Measurements from ENCODE around the gene APEX1. TPM values are rescaled to one million over a fixed set of nuclear protein-coding genes. Genes with fewer than 3 reads are reported as not detected.

APEX1 gene
- total RNA-seq, 1 donor from 2014 or later: 64.2 TPM

- Histone ChIP-seq H3K9ac (ENCODE audit: low read depth in 1 of 3, low read length in 3 of 3) (no peak overlapping the region), H3K36me3 (ENCODE audit: control insufficient read depth in 3 of 3, insufficient read depth in 3 of 3, low read length in 3 of 3) (no peaks in the 10 kb centered on the region), H3K9me3 (ENCODE audit: control insufficient read depth in 3 of 3, low read length in 3 of 3) (no peaks in the 10 kb centered on the region), H3K27me3 (ENCODE audit: control insufficient read depth in 3 of 3, insufficient read depth in 3 of 3, low read length in 3 of 3) (no peaks in the 10 kb centered on the region), H3K27ac (ENCODE audit: low read depth, low read length) (no peak overlapping the region), H3K4me1 (ENCODE audit: control insufficient read depth in 3 of 3, insufficient read depth in 3 of 3, low read length in 3 of 3) (peaks cover 0 to 4% (median 3%) of the 10 kb centered on the region in 3 donors), H3K4me3 (ENCODE audit: low read length in 3 of 3) (no peak overlapping the region)
Measured at GRCh38 chr14:20419419-20419818, 35.6 kb upstream of the APEX1 start.

- H3K27me3 ChIP-seq (ENCODE audit: control insufficient read depth in 3 of 3, insufficient read depth in 3 of 3, low read length in 3 of 3): no peaks in the 10 kb centered on the region
- H3K4me3 ChIP-seq (ENCODE audit: low read length in 3 of 3): no peak overlapping the region
- H3K36me3 ChIP-seq (ENCODE audit: control insufficient read depth in 3 of 3, insufficient read depth in 3 of 3, low read length in 3 of 3): peaks cover 7 to 13% (median 8%) of the 10 kb centered on the region in 3 donors
- H3K9ac ChIP-seq (ENCODE audit: low read depth in 1 of 3, low read length in 3 of 3): no peak overlapping the region
- peaks cover 0 to 4% (median 3%) of the 10 kb centered on the region in 3 donors for H3K4me1 ChIP-seq (ENCODE audit: control insufficient read depth in 3 of 3, insufficient read depth in 3 of 3, low read length in 3 of 3)
- no peak overlapping the region for H3K27ac ChIP-seq (ENCODE audit: low read depth, low read length)
- no peaks in the 10 kb centered on the region for H3K9me3 ChIP-seq (ENCODE audit: control insufficient read depth in 3 of 3, low read length in 3 of 3)
Measured at GRCh38 chr14:20421267-20421666, 33.8 kb upstream of the APEX1 start.

- H3K9ac ChIP-seq (ENCODE audit: low read depth in 1 of 3, low read length in 3 of 3): no peak overlapping the region
- H3K36me3 ChIP-seq (ENCODE audit: control insufficient read depth in 3 of 3, insufficient read depth in 3 of 3, low read length in 3 of 3): peaks cover 7 to 14% (median 13%) of the 10 kb centered on the region in 3 donors
Measured at GRCh38 chr14:20422886-20423285, 32.1 kb upstream of the APEX1 start.

GRCh38 chr14:20424851-20425250 is 30.2 kb upstream of the APEX1 start:
- H3K4me3 ChIP-seq (ENCODE audit: low read length in 3 of 3): no peak overlapping the region
- peaks cover 7 to 20% (median 11%) of the 10 kb centered on the region in 3 donors for H3K4me1 ChIP-seq (ENCODE audit: control insufficient read depth in 3 of 3, insufficient read depth in 3 of 3, low read length in 3 of 3)
- H3K27ac ChIP-seq (ENCODE audit: low read depth, low read length): no peak overlapping the region
- H3K9ac ChIP-seq (ENCODE audit: low read depth in 1 of 3, low read length in 3 of 3): no peak overlapping the region
- peaks cover 19 to 32% (median 24%) of the 10 kb centered on the region in 3 donors for H3K36me3 ChIP-seq (ENCODE audit: control insufficient read depth in 3 of 3, insufficient read depth in 3 of 3, low read length in 3 of 3)
- H3K27me3 ChIP-seq (ENCODE audit: control insufficient read depth in 3 of 3, insufficient read depth in 3 of 3, low read length in 3 of 3): no peaks in the 10 kb centered on the region
- no peaks in the 10 kb centered on the region for H3K9me3 ChIP-seq (ENCODE audit: control insufficient read depth in 3 of 3, low read length in 3 of 3)

More at GRCh38 chr14:20422886-20423285, 32.1 kb upstream of the APEX1 start:
- H3K27ac ChIP-seq (ENCODE audit: low read depth, low read length): no peak overlapping the region
- no peaks in the 10 kb centered on the region for H3K27me3 ChIP-seq (ENCODE audit: control insufficient read depth in 3 of 3, insufficient read depth in 3 of 3, low read length in 3 of 3)
- H3K4me1 ChIP-seq (ENCODE audit: control insufficient read depth in 3 of 3, insufficient read depth in 3 of 3, low read length in 3 of 3): peaks cover 0 to 4% (median 3%) of the 10 kb centered on the region in 3 donors
- no peaks in the 10 kb centered on the region for H3K9me3 ChIP-seq (ENCODE audit: control insufficient read depth in 3 of 3, low read length in 3 of 3)
- H3K4me3 ChIP-seq (ENCODE audit: low read length in 3 of 3): no peak overlapping the region

- H3K4me1 ChIP-seq (ENCODE audit: control insufficient read depth in 3 of 3, insufficient read depth in 3 of 3, low read length in 3 of 3): peaks cover 18 to 42% (median 30%) of the 10 kb centered on the region in 3 donors
- no peaks in the 10 kb centered on the region for H3K27me3 ChIP-seq (ENCODE audit: control insufficient read depth in 3 of 3, insufficient read depth in 3 of 3, low read length in 3 of 3)
- peak overlapping the region; percentile 42 for H3K27ac ChIP-seq (ENCODE audit: low read depth, low read length)
- H3K36me3 ChIP-seq (ENCODE audit: control insufficient read depth in 3 of 3, insufficient read depth in 3 of 3, low read length in 3 of 3): peaks cover 23 to 43% (median 24%) of the 10 kb centered on the region in 3 donors
- no peaks in the 10 kb centered on the region for H3K9me3 ChIP-seq (ENCODE audit: control insufficient read depth in 3 of 3, low read length in 3 of 3)
- no peak overlapping the region for H3K4me3 ChIP-seq (ENCODE audit: low read length in 3 of 3)
- peak overlapping the region in 1 of 3 donors; percentile 15 for H3K9ac ChIP-seq (ENCODE audit: low read depth in 1 of 3, low read length in 3 of 3)
Measured at GRCh38 chr14:20427231-20428009, 27.6 kb upstream of the APEX1 start.

- Histone ChIP-seq H3K4me3 (ENCODE audit: low read length in 3 of 3) (no peak overlapping the region), H3K27ac (ENCODE audit: low read depth, low read length) (peak overlapping the region; percentile 42), H3K4me1 (ENCODE audit: control insufficient read depth in 3 of 3, insufficient read depth in 3 of 3, low read length in 3 of 3) (peaks cover 18 to 42% (median 31%) of the 10 kb centered on the region in 3 donors), H3K27me3 (ENCODE audit: control insufficient read depth in 3 of 3, insufficient read depth in 3 of 3, low read length in 3 of 3) (no peaks in the 10 kb centered on the region), H3K9ac (ENCODE audit: low read depth in 1 of 3, low read length in 3 of 3) (peak overlapping the region in 1 of 3 donors; percentile 15), H3K9me3 (ENCODE audit: control insufficient read depth in 3 of 3, low read length in 3 of 3) (no peaks in the 10 kb centered on the region), H3K36me3 (ENCODE audit: control insufficient read depth in 3 of 3, insufficient read depth in 3 of 3, low read length in 3 of 3) (peaks cover 23 to 43% (median 24%) of the 10 kb centered on the region in 3 donors)
Measured at GRCh38 chr14:20428010-20428365, 27.0 kb upstream of the APEX1 start.

GRCh38 chr14:20428802-20429201 is 26.2 kb upstream of the APEX1 start:
- Histone ChIP-seq H3K27ac (ENCODE audit: low read depth, low read length) (no peak overlapping the region), H3K9me3 (ENCODE audit: control insufficient read depth in 3 of 3, low read length in 3 of 3) (no peaks in the 10 kb centered on the region), H3K9ac (ENCODE audit: low read depth in 1 of 3, low read length in 3 of 3) (peak overlapping the region in 1 of 3 donors; percentile 43), H3K4me1 (ENCODE audit: control insufficient read depth in 3 of 3, insufficient read depth in 3 of 3, low read length in 3 of 3) (peaks cover 24 to 50% (median 39%) of the 10 kb centered on the region in 3 donors), H3K4me3 (ENCODE audit: low read length in 3 of 3) (no peak overlapping the region), H3K36me3 (ENCODE audit: control insufficient read depth in 3 of 3, insufficient read depth in 3 of 3, low read length in 3 of 3) (peaks cover 23 to 43% (median 24%) of the 10 kb centered on the region in 3 donors), H3K27me3 (ENCODE audit: control insufficient read depth in 3 of 3, insufficient read depth in 3 of 3, low read length in 3 of 3) (no peaks in the 10 kb centered on the region)

GRCh38 chr14:20429801-20430669 is 25.0 kb upstream of the APEX1 start:
- Histone ChIP-seq H3K4me1 (ENCODE audit: control insufficient read depth in 3 of 3, insufficient read depth in 3 of 3, low read length in 3 of 3) (peaks cover 33 to 61% (median 48%) of the 10 kb centered on the region in 3 donors), H3K27ac (ENCODE audit: low read depth, low read length) (no peak overlapping the region), H3K27me3 (ENCODE audit: control insufficient read depth in 3 of 3, insufficient read depth in 3 of 3, low read length in 3 of 3) (no peaks in the 10 kb centered on the region), H3K9ac (ENCODE audit: low read depth in 1 of 3, low read length in 3 of 3) (peak overlapping the region in 2 of 3 donors; percentile 45 to 57), H3K9me3 (ENCODE audit: control insufficient read depth in 3 of 3, low read length in 3 of 3) (no peaks in the 10 kb centered on the region), H3K36me3 (ENCODE audit: control insufficient read depth in 3 of 3, insufficient read depth in 3 of 3, low read length in 3 of 3) (peaks cover 18 to 40% (median 18%) of the 10 kb centered on the region in 3 donors), H3K4me3 (ENCODE audit: low read length in 3 of 3) (peak overlapping the region in 1 of 3 donors; percentile 24)

GRCh38 chr14:20434701-20435581 is 20.1 kb upstream of the APEX1 start:
- Histone ChIP-seq H3K9ac (ENCODE audit: low read depth in 1 of 3, low read length in 3 of 3) (peak overlapping the region; percentile 83 to 97 (median 96)), H3K27me3 (ENCODE audit: control insufficient read depth in 3 of 3, insufficient read depth in 3 of 3, low read length in 3 of 3) (no peaks in the 10 kb centered on the region), H3K4me3 (ENCODE audit: low read length in 3 of 3) (peak overlapping the region; percentile 79 to 93 (median 89)), H3K36me3 (ENCODE audit: control insufficient read depth in 3 of 3, insufficient read depth in 3 of 3, low read length in 3 of 3) (peaks cover 0 to 10% (median 4%) of the 10 kb centered on the region in 3 donors), H3K27ac (ENCODE audit: low read depth, low read length) (peak overlapping the region; percentile 79), H3K9me3 (ENCODE audit: control insufficient read depth in 3 of 3, low read length in 3 of 3) (no peaks in the 10 kb centered on the region), H3K4me1 (ENCODE audit: control insufficient read depth in 3 of 3, insufficient read depth in 3 of 3, low read length in 3 of 3) (peaks cover 42 to 61% (median 50%) of the 10 kb centered on the region in 3 donors)

Measured in skeletal muscle tissue (tissue), 4 donors.